Measurements from ENCODE around the gene RASL11A. TPM values are rescaled to one million over a fixed set of nuclear protein-coding genes. Genes with fewer than 3 reads are reported as not detected.

RASL11A gene
- total RNA-seq, 1 experiment from 2014 or later = 2.7 TPM

- no peak overlapping the region for H3K18ac ChIP-seq (ENCODE audit: insufficient read length, low read depth, low read length)
- Mint-ChIP-seq H3K27ac (no peak overlapping the region), H3K36me3 (ENCODE audit: insufficient read depth in 1 of 3, low read depth in 3 of 3) (no peaks in the 10 kb centered on the region), H3K27me3 (ENCODE audit: low read depth) (peaks cover 8% of the 10 kb centered on the region), H3K9me3 (no peaks in the 10 kb centered on the region; a peak in 1 of 5 replicates), H3K4me1 (peaks cover 13% of the 10 kb centered on the region in 2 experiments; a peak in 3 of 4 replicates), H3K4me3 (no peak overlapping the region)
- H3K56ac ChIP-seq (ENCODE audit: insufficient read length, low read depth, low read length) = no peak overlapping the region
- no peak overlapping the region for H3K4me2 ChIP-seq (ENCODE audit: insufficient read depth, insufficient read length, low read length)
- no peaks in the 10 kb centered on the region for H3K79me2 ChIP-seq (ENCODE audit: insufficient read depth, low read length)
- H2BK120ac ChIP-seq (ENCODE audit: low read depth, low read length, poor library complexity, severe bottlenecking) = no peak overlapping the region
- no peak for TF ChIP-seq CTCF (conservative IDR thresholded peaks at IDR 0.05)
- H3K9me3 ChIP-seq (ENCODE audit: control insufficient read depth, low read depth, low read length) = no peaks in the 10 kb centered on the region
- H3K79me1 ChIP-seq (ENCODE audit: insufficient read depth, low read depth, low read length, poor library complexity, severe bottlenecking) = no peaks in the 10 kb centered on the region
- H2AK5ac ChIP-seq (ENCODE audit: insufficient read length, low read length) = no peak overlapping the region
- no peak overlapping the region for H2BK5ac ChIP-seq (ENCODE audit: insufficient read length, low read length)
- no peak overlapping the region for H4K91ac ChIP-seq (ENCODE audit: insufficient read length, low read depth, low read length)
- no peak overlapping the region for H2BK15ac ChIP-seq (ENCODE audit: low read depth, low read length)
- H4K5ac ChIP-seq (ENCODE audit: insufficient read length, low read depth, low read length) = no peak overlapping the region
- no CpG with 5 or more reads among the region's 4 CpGs for WGBS (ENCODE audit: extremely low coverage, insufficient read length, low lambda C conversion rate)
- no peak overlapping the region for H2BK12ac ChIP-seq (ENCODE audit: insufficient read length, low read depth, low read length)
- no peak overlapping the region for H3K23ac ChIP-seq (ENCODE audit: insufficient read length, low read depth, low read length)
- DNase-seq = peak; percentile 16
- H2BK20ac ChIP-seq (ENCODE audit: low read depth, low read length, poor library complexity, severe bottlenecking) = no peak overlapping the region
- H3K14ac ChIP-seq (ENCODE audit: insufficient read depth, low read length) = no peak overlapping the region
- H3K27me3 ChIP-seq (ENCODE audit: insufficient read depth, low read length) = no peaks in the 10 kb centered on the region
- no peak overlapping the region for H3K9ac ChIP-seq (ENCODE audit: extremely low read depth, insufficient read length, low read length)
- H3K27ac ChIP-seq (ENCODE audit: insufficient read length, low read depth, low read length) = no peak overlapping the region
- no peaks in the 10 kb centered on the region for H3K4me1 ChIP-seq (ENCODE audit: insufficient read depth, low read length)
- H4K20me1 ChIP-seq (ENCODE audit: control insufficient read depth, insufficient read depth, insufficient read length) = no peaks in the 10 kb centered on the region
- no peak overlapping the region for H3K4ac ChIP-seq (ENCODE audit: low read depth, low read length)
- no peak overlapping the region for H3T11ph ChIP-seq (ENCODE audit: low read length)
- no peak overlapping the region for H2AFZ ChIP-seq (ENCODE audit: low read length)
- no peak overlapping the region for H4K8ac ChIP-seq (replicated peaks; ENCODE audit: insufficient read length, low read depth, low read length)
- no peaks in the 10 kb centered on the region for H3K23me2 ChIP-seq (ENCODE audit: insufficient read length, low read depth, low read length, poor library complexity, severe bottlenecking)
Measured at GRCh38 chr13:27280841-27281240, 10.2 kb downstream of the RASL11A start.

All from H9 (cell line).